Activated T-cell treated with anti-CD3 and anti-CD28 coated beads for 4 hours (primary cell): ENCODE results near the gene ADNP.

Experiments used
- DNase-seq: peaks from one replicate; pipeline ENCODE4 v3.0.0-alpha.2; 2020

Gene ADNP

DNA sequence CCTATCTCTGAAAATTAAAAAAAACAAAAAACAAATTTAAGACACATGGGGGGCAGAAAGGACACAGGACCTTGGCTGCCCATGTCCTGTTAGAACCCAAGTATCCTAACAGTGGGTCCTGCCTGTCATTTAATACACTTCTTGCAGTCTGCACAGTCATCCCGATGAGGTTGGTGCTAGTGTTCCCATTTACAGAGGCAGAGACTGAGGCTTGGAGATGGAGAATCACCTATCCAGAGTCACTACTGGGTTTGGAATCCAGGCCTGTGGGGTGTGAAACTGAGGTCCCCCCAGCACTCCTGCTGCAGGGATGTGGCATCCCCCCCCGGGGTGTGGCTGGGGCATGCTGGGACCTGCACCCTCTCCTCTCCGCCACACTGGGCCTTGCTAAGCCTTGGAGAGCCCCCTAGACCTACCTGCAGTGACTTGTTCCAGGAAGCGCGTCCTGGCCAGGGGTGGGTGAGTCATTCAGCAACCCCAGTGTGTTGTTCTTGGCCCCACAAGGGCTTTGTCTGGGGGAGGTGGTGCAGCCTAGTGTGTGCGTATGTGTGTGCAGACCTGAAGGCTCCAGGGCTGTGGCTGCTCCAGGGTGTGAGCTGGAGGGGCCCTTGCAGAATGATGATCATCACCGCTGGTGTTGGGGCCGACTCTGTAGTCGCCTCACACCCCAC lies 86.7 kb downstream of the ADNP start:
- peak; percentile 23 for DNase-seq

GRCh38 chr20:50843331-50844276 lies 87.6 kb downstream of the ADNP start:
- DNase-seq, result no peak

DNA sequence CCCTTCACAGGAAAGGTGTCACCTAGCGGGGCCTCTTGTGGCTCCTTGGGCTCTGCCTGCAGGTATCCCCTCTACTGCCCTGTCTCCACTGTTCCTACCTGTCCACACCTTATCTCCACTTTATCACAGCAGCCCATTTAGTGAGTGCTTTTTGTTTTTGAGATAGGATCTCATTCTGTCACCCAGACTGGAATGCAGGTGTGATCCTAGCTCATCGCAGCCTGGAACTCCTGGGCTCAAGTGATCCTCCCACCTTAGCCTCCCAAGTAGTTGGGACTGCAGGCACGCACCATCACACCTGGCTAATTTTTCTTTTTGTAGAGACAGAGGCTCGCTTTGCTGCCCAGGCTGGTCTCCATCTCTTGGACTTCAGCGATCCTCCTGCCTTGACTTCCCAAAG lies 88.4 kb downstream of the ADNP start:
- no peak for DNase-seq
